Measurements from ENCODE around the gene TGFBR1.

Gene TGFBR1

DNA sequence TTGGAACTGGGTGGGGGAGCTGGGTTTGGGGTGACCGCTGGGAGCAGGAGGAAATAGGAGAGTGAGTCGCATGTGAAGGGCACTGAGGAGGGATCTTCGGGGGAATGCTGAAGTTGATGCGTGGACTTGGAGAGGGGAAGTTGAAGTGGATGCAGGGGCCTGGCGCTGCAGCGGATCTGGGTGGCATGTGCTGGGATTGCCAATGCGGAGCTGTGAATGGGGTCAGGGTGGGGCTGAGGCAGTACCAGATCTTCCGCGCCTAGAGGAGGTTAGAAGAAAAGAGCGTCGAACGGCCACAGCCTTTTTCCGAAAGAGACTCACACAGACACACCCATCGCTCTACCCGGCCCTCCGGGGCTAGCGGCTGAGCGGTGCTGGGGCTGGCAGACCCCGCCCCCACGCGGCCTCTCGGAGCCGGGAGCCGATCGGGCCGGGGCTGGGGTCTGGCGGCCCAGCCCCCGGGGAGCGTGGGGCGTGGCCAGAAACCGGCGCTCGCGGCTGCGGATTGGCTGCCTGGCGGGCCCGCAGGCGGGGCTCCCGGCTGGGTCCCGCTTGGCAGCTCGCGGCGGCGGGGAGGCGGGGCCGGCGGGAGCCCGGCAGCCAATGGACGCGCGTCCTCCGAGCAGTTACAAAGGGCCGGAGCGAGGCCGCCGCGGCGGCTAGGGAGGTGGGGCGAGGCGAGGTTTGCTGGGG, at the start of gene TGFBR1:
Gene TGFBR1 (plus strand): TSS at position 655 of the 693 bp plus-strand sequence. CDS start 93 bp downstream, outside the sequence.
- DNase-seq (ENCODE audit: low spot score): peak; percentile 94

- no peak for DNase-seq (ENCODE audit: low spot score)
These were observed 49.5 kb upstream of the TGFBR1 start for GRCh38 chr9:99055384-99055783.

- no peak for DNase-seq (ENCODE audit: low spot score)
These were observed 48.7 kb upstream of the TGFBR1 start for GRCh38 chr9:99056186-99056585.

GRCh38 chr9:99056886-99057664, 47.8 kb upstream of the TGFBR1 start:
- peak; percentile 46 for DNase-seq (ENCODE audit: low spot score)

- DNase-seq (ENCODE audit: low spot score): peak; percentile 71
These were observed 47.0 kb upstream of the TGFBR1 start for GRCh38 chr9:99057665-99058625.

GRCh38 chr9:99058964-99059921, 45.7 kb upstream of the TGFBR1 start:
- peak; percentile 26 for DNase-seq (ENCODE audit: low spot score)

DNA sequence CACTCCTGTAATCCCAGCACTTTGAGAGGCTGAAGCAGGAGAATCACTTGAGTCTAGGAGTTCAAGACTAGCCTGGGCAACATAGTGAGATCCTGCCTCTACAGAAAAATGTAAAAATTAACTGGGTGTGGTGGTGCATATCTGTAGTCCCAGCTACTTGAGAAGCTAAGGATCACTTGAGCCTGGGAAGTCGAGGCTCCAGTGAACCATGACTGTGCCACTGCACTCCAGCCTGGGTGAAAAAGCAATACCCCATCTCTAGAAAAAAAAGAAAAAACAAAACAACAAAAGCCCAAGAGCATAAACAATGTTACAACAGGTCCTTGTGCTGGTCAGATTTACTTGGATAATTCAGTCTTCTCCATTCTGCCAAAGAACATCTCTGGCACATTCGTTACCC, 44.3 kb upstream of the TGFBR1 start:
- DNase-seq (ENCODE audit: low spot score): no peak

DNA sequence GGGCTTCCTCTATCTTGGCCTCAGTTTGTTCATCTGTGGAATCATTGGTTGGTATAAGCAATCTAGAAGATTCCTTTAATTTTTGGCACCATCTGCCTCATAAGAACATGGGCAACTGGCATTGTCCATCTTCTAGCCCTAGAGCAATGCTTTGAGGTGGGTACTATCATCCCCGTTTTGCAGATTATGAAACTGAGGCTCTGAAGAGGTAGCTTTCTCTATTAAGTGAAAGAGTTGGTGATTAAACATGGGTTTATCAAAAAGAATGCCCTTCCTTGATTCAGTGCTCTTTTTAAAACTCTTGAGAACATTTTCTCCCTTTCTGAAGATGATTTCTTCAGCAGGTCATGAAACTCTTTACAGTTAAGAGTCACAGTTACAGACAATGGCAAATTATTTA, 42.4 kb upstream of the TGFBR1 start:
- DNase-seq (ENCODE audit: low spot score): no peak

DNA sequence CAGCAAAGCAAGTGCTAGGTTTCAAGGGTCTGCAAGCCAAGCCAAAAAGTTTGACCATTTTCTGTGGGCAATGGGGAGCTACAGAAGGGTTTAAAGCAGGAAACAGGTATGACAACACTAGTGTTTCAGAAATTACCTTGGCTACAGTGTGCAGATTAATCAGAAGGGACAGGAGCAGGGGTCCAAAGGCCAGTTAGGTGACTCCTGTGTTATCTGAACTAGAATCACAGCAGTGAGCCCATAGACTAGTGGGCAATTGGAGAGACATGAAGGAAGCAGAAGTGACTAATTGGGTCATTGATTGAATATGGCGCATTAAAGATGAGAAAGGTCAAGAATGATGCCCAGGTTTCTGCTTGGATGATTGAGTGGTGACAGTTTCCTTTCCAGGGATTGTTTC, 41.4 kb upstream of the TGFBR1 start:
- DNase-seq (ENCODE audit: low spot score): no peak

- no peak for DNase-seq (ENCODE audit: low spot score)
These were observed 38.3 kb upstream of the TGFBR1 start for GRCh38 chr9:99066571-99066970.

- DNase-seq (ENCODE audit: low spot score): no peak
These were observed 35.8 kb upstream of the TGFBR1 start for GRCh38 chr9:99069075-99069474.

DNA sequence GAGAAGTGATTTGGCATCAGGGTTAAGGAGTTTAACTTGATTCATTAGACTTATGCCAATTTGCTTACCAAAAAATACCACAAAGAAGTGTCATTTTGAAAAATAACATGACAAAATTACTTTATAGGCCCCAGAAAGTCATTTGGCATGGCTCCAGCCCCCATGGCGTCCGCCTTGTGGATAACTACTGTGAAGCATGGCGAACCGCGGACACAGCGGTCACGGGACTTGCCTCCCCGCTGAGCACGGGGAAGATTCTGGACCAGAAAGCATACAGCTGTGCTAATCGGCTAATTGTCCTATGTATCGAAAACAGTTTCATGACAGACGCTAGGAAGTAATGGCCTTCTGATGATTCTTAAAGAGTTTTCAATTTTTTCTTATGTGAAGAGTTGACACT, 35.4 kb upstream of the TGFBR1 start:
- no peak for DNase-seq (ENCODE audit: low spot score)

DNA sequence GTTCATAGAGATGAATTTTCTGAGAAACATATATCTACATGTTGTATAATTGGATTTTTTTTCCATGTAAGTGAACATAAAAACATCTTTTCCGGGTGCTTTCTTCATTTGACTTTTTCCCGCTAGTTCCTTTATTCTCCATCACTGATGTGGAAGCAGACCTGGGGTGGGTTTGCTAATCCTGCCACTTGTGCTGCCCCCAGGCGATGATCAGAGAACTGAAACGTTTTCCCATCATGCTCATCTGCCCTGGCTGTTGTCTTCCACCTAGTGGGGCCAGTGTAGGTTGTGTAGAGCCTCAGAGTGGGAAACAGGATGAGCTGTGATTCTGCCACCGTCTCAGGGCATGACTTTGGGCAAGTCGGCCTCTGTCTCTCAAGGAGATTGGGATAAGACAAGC, 34.2 kb upstream of the TGFBR1 start:
- no peak for DNase-seq (ENCODE audit: low spot score)

GRCh38 chr9:99071313-99072039, 33.4 kb upstream of the TGFBR1 start:
- DNase-seq (ENCODE audit: low spot score): no peak

- DNase-seq (ENCODE audit: low spot score): no peak
These were observed 32.9 kb upstream of the TGFBR1 start for GRCh38 chr9:99072040-99072394.

- DNase-seq (ENCODE audit: low spot score): no peak
These were observed 31.6 kb upstream of the TGFBR1 start for GRCh38 chr9:99073347-99073746.

DNA sequence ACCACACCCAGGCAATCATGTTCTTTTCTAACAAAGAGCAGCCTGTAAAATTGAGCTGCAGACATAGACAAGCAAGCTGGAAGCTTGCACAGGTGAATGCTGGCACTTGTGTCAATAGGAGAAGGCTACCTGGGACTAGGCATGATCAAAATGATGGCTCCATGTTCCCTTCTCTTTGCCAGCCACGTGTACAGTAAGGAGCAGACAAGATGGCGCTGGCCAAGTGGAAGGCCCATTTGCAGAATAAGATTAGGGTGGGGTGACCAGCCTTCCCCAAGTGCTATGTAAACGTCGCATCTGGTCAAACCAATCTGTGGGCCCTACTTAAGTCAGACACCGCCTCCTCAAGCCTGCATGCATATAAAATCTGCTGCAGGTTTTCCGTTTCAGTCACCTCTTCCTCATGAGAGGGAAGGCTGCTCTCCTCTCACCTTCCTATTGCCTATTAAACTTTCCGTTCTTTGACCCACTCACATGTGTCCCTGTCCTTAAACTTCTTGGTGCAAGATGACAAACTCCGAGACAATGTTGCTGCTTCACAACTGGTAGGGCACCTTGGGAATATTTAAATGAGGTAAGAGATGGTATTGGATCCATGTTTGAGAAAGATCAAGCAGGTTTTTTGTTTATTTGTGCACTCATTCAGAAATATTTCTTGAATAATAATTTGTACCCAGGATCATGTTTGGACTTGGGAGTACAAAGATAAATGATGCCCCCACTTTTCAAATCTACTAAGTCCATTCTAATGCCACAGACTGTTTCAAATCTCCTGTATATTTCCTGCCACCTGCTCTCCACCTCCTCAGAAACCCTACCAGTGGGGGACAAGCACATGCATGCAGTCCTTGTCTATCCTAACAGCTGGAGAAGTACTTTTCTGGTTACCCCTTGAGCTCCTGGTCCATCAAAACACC, 30.7 kb upstream of the TGFBR1 start:
- DNase-seq (ENCODE audit: low spot score): no peak

DNA sequence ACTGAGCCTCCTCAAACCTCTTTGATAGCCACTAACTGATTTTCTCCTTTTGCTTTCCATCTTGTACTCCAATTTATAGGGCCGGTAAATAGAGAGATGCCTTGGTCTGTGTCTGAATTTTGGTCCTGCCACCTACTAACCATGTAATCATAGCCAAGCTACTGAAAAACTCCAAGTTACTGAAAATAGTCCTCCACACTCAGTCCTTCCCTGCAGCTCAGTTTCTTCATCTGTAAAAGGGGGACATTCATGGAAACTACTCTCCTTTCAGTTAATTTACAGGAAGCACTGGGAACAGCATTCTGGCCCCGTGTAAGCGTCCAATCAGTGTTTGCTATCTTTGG, 30.0 kb upstream of the TGFBR1 start:
- DNase-seq (ENCODE audit: low spot score): no peak

DNA sequence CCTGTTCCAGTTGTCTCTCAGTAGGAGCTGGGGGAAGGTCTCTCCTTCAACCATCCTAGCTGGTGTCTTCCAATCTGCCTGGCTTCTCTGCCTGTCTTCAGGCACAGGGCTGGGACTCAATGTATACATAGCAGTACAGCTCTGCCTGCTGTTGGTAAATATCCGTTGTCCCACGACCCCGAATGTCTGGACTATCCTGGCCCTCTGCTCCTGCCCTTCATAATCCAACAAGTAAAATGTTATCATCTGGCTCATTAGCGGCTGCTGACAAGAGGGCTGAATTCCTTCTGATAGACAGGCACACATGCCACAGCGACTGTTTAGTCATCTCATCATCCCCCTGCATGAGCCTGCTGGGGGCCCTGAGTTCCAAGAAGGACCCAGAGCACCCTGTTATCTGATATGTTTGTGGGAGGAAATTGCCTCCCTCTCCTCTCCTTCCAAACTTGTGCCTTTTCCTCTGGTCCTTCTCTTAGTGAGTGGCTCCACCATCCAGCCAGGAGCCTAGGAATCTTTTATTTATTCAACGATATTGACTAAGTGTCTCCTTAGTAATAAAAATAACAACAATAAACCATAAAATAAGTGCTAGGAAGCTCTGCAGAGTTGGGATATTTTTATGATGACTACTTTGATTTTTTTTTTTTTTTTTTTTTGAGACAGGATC, 29.5 kb upstream of the TGFBR1 start:
- no peak for DNase-seq (ENCODE audit: low spot score)

Measured in CD4-positive, alpha-beta T cell treated with Interleukin-15 for 4 hours (primary cell).